ENCODE data around the gene AATK. TPM values are rescaled to one million over a fixed set of nuclear protein-coding genes. Genes with fewer than 3 reads are reported as not detected.

AATK gene
- total RNA-seq, 2 donors from 2014 or later = 3.3 to 4.3 TPM

DNA sequence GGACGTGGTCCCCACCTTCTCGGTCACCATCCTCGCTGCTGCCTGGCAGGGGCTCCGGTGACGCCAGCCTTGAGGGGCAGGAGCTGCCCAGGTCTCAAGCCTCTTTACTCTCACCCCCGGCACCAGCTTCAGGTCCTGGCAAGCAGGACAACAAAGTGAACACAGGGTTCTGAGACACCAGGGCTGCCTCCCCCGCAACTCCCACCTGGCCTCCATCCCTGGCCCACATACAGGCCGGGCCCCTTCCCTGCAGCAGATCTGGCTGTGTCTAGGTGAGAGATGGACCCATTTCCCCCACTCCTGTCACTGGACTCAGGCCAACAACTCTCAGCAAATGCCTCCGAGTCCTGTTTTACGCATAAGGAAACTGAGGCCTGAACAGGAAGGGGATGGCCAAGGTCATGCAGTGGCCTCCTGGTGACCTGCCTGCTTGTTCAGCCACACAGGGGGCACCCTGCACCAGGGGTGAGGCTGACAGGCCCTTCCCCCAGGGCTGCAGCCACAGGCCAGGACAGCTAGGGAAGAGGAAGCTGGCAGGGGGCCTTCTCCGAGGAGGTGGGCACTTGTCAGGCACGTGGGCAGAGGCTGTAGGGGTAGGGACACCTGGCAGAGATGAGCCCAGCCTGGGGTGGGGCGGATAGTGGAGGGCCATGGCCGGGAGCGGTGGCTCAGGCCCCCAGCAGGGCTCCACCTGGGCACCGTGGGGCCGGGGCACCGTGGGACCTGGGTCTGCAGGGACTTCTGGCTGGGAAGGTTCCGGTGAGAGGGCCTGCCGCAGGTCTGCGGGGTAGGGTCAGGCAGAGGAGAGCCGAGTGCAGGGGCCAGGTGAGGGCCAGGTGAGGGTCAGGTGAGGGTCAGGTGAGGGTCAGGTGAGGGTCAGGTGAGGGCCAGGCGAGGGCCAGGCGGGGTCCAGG, 47.5 kb downstream of the AATK start:
- Mint-ChIP-seq H3K27ac (peak overlapping the region; percentile 17), H3K36me3 (ENCODE audit: low read depth) (no peaks in the 10 kb centered on the region), H3K9me3 (no peaks in the 10 kb centered on the region), H3K4me1 (no peaks in the 10 kb centered on the region), H3K27me3 (ENCODE audit: insufficient read depth) (no peaks in the 10 kb centered on the region), H3K4me3 (peak overlapping the region; percentile 49)
- Histone ChIP-seq H3K27me3 (ENCODE audit: control insufficient read depth, insufficient read depth, low read length, poor library complexity, severe bottlenecking) (no peaks in the 10 kb centered on the region), H3K27ac (ENCODE audit: low read depth, low read length) (no peak overlapping the region), H3K36me3 (ENCODE audit: control insufficient read depth, insufficient read depth, low read length) (no peaks in the 10 kb centered on the region), H3K4me1 (ENCODE audit: control insufficient read depth, insufficient read depth, low read length) (no peaks in the 10 kb centered on the region), H3K4me3 (ENCODE audit: low read length) (no peak overlapping the region), H3K9me3 (ENCODE audit: control insufficient read depth, low read length) (no peaks in the 10 kb centered on the region), H3K9ac (ENCODE audit: extremely low read depth, low read length, poor library complexity, severe bottlenecking) (no peak overlapping the region)
- no peak for TF ChIP-seq CTCF (conservative IDR thresholded peaks at IDR 0.05)
- peak; percentile 77 for DNase-seq
- 77 to 92% methylated on average over 11 to 24 of the region's 24 CpGs for WGBS, 2 experiments (ENCODE audit: insufficient coverage in 1 of 2, insufficient read length in 1 of 2)

DNA sequence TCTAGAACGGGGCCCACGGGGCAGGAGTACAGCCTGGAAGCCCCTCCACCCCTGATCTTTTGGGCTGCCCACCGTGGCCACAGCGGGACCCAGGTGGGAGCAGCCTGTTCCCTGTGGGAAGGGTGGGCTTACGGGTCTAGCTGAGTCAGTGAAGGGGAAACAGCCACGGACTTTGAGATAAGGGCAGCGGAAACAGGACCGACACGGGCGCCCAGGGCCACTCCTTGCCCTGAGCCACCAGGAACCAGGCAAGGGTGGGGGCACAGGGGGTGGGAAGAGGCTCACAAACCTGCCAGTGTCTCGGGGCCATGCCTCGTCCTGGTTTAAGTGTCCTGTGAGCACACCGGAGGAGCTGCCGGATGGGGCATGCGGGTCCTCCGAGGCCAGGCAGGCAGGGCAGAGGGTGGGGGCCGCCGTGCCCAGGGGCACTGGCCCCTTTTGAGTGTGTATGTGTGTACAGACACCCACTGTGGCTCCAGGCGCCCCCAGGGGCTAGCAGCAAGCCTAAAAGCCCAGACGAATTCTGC, 48.3 kb downstream of the AATK start:
- no peak for DNase-seq
- Histone ChIP-seq H3K36me3 (ENCODE audit: control insufficient read depth, insufficient read depth, low read length) (no peaks in the 10 kb centered on the region), H3K4me3 (ENCODE audit: low read length) (no peak overlapping the region), H3K9me3 (ENCODE audit: control insufficient read depth, low read length) (no peaks in the 10 kb centered on the region), H3K27me3 (ENCODE audit: control insufficient read depth, insufficient read depth, low read length, poor library complexity, severe bottlenecking) (no peaks in the 10 kb centered on the region), H3K9ac (ENCODE audit: extremely low read depth, low read length, poor library complexity, severe bottlenecking) (no peak overlapping the region), H3K27ac (ENCODE audit: low read depth, low read length) (peak overlapping the region; percentile 24), H3K4me1 (ENCODE audit: control insufficient read depth, insufficient read depth, low read length) (no peaks in the 10 kb centered on the region)
- H3K9me3 Mint-ChIP-seq = no peaks in the 10 kb centered on the region
- 85 to 90% methylated on average over 8 to 20 of the region's 20 CpGs for WGBS, 2 experiments (ENCODE audit: insufficient coverage in 1 of 2, insufficient read length in 1 of 2)
- TF ChIP-seq CTCF (conservative IDR thresholded peaks at IDR 0.05) = no peak
- H3K27ac Mint-ChIP-seq = no peak overlapping the region
- no peaks in the 10 kb centered on the region for H3K4me1 Mint-ChIP-seq
- H3K36me3 Mint-ChIP-seq (ENCODE audit: low read depth) = no peaks in the 10 kb centered on the region
- no peak overlapping the region for H3K4me3 Mint-ChIP-seq
- no peaks in the 10 kb centered on the region for H3K27me3 Mint-ChIP-seq (ENCODE audit: insufficient read depth)

GRCh38 chr17:81116704-81117103, 49.3 kb downstream of the AATK start:
- no peak overlapping the region for H3K4me3 Mint-ChIP-seq
- no peak for TF ChIP-seq CTCF (conservative IDR thresholded peaks at IDR 0.05)
- WGBS, 2 experiments (ENCODE audit: insufficient coverage in 1 of 2, insufficient read length in 1 of 2) = 80 to 87% methylated on average over 2 to 8 of the region's 8 CpGs
- no peaks in the 10 kb centered on the region for H3K36me3 Mint-ChIP-seq (ENCODE audit: low read depth)
- H3K9me3 Mint-ChIP-seq = no peaks in the 10 kb centered on the region
- peak overlapping the region; percentile 68 for H3K27ac Mint-ChIP-seq
- Histone ChIP-seq H3K4me1 (ENCODE audit: control insufficient read depth, insufficient read depth, low read length) (no peaks in the 10 kb centered on the region), H3K36me3 (ENCODE audit: control insufficient read depth, insufficient read depth, low read length) (no peaks in the 10 kb centered on the region), H3K4me3 (ENCODE audit: low read length) (no peak overlapping the region), H3K27ac (ENCODE audit: low read depth, low read length) (no peak overlapping the region), H3K9me3 (ENCODE audit: control insufficient read depth, low read length) (no peaks in the 10 kb centered on the region), H3K9ac (ENCODE audit: extremely low read depth, low read length, poor library complexity, severe bottlenecking) (no peak overlapping the region), H3K27me3 (ENCODE audit: control insufficient read depth, insufficient read depth, low read length, poor library complexity, severe bottlenecking) (no peaks in the 10 kb centered on the region)
- no peak for DNase-seq
- H3K27me3 Mint-ChIP-seq (ENCODE audit: insufficient read depth) = no peaks in the 10 kb centered on the region
- H3K4me1 Mint-ChIP-seq = no peaks in the 10 kb centered on the region
